Measurements from ENCODE around the gene NOL6.

DNA sequence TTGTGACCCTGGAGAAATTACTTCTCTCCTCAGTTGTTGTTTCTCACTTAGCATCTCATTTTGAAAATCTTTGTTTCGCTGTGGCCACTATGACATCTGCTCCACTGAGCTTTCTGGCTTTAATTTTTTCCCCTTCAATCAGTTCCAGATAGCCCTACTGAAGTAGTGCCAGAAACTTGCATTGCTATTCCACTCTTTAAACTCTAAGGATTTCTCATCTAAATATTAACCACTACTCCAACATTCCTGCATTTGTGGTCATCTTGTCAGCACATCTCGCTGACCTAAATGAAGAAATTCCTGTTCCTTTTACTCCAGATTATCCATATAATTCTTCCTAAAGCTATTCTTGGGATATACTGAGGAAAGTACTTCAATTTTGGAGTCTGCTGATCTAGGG lies 15.3 kb upstream of the NOL6 start:
- TF ChIP-seq POLR2A (IDR thresholded peaks at IDR 0.05; ENCODE audit: low read length) (no peak), GATA1 (IDR thresholded peaks at IDR 0.05; ENCODE audit: low read depth, low read length) (no peak)

Data from erythroblast (primary cell).